ENCODE results near the gene KIRREL3.
"Not testable (repeated sequence)": the region's sequence is repeated elsewhere in the genome, so short reads cannot be mapped to it uniquely, and the experiment has no call there.

The KIRREL3 gene

DNA sequence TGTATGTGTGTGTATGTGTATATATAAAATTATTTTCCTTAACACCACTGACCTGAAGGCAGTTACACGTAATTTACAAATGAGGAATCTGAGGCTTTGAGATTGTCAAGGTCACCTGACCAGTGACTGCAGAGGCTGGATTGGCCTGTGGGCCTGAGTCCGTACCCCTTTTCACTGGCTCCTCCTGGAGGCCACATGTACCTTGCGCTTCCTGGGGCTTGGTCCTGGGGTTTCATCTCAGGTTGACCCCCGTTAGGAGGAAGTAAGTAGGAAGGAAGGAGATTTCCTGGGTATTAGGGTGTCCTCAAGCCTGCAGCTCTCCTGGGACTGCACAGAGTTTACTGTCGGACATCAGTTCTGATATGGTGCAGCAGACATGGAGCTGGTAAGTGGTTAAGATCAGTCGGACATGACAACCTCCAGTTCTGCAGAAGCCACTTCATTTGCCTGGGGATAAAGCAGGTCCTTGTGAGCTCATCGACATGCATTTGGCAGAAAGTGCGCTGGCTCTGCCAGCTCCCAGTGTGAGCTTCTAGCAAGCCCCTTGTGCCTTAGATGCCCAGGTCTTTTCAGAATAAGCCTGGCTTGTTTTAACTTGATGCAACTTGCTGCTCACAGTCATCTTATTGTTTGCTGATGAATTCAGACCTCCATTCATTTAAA is 608.5 kb downstream of the KIRREL3 start:
- no peak for DNase-seq

GRCh38 chr11:126391286-126391954 is 609.1 kb downstream of the KIRREL3 start:
- no peak for DNase-seq

DNA sequence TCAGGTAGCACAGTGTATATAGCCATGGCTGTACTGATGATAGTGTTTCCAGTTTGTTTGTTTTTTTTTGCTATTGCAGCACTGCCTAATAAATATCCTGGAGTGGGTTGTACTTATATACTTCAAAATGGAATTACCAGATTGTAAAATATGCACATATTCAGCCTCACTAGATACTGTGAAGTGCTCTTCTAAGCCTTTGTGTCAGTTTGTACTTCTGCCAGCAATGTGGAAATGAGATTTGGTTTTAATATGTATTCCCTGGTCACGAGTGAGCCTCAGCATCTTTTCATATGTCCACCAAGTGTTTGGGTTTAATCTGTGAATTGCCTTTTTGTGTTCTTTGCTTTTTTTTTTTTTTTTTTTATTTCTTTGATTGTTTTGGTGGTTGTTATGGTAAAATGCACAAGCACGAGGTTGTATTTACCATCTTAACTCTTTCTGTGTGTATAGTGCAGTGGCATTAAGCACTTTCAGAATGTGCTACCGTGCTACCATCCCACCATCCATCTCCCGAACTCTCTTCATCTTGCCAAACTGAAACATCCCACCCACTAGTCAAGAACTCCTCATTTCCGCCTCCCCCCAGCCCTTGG is 610.2 kb downstream of the KIRREL3 start:
- no peak for DNase-seq

GRCh38 chr11:126387857-126388256 is 612.7 kb downstream of the KIRREL3 start:
- no peak for DNase-seq

DNA sequence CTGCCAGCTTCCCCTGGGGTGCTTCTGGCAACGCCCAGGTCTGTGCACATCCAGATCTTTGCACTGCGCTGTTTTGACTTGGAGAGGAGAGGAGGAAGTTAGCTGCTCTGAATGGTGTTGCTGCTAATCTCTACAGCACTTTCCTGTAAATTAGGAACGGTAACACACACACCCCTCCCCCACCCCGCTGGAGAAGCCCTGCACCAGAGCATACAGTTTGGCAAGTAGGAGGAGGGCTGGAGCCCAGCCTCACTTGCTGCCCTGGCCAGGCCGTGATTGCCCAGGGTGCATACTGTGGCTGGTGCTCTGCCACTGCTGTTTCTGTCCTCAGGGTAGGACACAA is 613.9 kb downstream of the KIRREL3 start:
- DNase-seq, result not testable (repeated sequence)

- no peak for DNase-seq
Observed at GRCh38 chr11:126385991-126386728, 614.4 kb downstream of the KIRREL3 start.

GRCh38 chr11:126384449-126385070 is 616.0 kb downstream of the KIRREL3 start:
- DNase-seq, result no peak

- no peak for DNase-seq
Observed at GRCh38 chr11:126383339-126384335, 616.9 kb downstream of the KIRREL3 start.

DNA sequence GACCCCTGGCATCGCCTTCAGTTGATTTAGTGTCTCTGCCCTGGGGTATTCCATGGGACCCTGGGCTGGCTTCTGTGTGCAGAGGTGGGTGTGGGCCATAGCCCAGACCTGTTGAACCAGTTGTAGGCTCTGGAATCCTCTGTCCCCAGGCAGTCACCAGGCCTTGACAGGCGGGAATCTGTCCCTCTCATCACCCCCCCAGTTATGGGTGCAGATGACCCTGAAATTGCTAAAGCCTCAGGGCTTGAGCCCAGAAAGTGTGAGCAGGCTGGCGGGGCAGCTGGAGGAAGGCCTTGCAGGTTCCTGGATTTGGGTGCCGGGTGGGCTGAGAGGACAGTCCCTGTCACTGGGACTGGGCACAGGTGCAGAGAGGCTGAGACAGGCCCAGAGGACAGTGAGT is 617.9 kb downstream of the KIRREL3 start:
- DNase-seq, result not testable (repeated sequence)

- DNase-seq, result not testable (repeated sequence)
Observed at GRCh38 chr11:126381960-126382359, 618.6 kb downstream of the KIRREL3 start.

GRCh38 chr11:126380909-126381308 is 619.7 kb downstream of the KIRREL3 start:
- no peak for DNase-seq

DNA sequence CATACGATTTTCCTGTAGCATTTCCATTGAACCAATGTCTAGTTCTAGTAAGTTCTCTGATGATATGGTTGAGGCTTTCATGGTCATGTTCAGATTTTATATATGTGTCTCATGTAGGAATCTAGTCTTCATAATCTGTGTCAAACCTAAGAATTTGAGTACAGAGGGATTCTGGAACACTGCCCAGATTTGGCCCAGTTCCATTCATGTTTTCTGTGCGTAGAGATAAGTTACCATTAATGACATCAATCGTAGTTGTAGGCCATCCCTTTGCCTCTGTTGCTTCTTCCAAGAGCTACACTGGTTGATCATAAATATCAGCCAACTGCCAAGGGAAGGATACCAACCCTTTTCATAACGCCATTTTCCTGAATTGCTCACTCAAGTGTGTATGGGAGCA is 621.8 kb downstream of the KIRREL3 start:
- DNase-seq, result no peak

- no peak for DNase-seq
Observed at GRCh38 chr11:126375726-126376125, 624.8 kb downstream of the KIRREL3 start.

DNA sequence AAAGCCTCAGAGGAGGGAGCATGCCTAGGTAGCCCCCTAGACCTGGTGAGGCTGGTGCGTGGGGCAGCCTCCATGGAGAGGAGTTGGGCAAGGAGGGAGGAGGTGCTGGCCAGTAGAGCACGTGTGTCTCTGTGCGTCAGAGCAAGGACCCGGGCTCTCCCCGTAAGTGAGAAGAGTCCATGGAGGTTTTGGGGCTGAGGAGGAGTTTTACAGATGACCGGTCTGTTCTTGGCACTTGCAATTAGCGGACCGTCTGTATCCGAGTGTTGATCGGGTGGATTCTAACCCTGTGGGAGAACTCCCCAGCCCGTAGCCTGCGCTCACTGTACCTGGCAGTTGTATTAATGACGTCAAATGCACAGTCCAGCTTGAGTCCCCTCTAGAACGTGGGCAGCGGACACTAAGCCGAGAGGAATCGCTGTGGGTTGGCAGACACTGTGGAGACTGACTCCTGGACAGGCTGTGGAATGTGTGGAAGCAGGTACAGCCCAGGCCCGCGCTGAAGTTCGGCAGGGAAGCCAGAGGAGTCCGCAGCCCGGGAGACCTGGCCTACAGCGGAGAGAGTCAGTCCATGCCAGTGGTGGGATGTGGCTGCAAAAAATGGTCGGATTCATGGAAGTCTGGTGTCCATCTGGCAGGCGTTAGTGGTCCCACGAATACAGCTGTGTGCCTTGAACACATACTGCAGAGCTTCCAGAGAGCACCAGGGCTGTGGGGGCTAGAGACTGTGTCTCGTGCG is 625.8 kb downstream of the KIRREL3 start:
- not testable (repeated sequence) for DNase-seq

DNA sequence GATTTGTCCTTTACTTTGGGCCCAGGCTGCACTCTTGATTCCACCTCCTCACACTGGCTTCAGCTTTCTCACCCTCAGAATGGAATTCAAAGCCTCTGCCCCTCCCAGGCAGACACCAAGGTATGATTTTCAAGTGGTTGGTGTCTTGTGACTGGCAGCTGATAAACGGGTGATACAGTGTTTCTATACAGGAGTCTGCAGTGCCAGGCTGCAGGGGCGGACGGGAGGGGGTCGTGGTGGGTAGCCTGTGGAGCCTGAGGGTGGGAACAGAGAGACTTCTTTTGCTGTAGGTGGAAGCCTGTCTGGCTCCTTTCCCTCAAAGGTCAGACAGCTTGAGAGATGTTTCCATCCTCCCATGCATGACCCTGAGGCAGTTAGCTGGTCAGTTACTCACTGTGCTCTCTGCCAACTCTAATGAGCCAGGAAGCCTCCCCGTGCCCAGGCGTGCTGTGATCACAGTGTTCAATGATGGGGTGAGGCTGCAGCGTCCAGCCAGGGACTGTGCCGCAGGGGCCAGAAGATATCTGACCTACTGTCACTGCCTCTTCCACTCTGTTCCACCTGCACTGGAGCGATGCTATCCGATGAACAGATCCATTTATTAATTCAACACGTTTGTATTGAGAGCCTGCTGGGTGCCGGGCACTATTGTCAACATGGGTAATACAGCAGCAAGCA is 627.0 kb downstream of the KIRREL3 start:
- DNase-seq, result not testable (repeated sequence)
